Ishikawa (cell line): ENCODE data around the gene PERCC1.

Source experiments
- CEBPB ChIP-seq: IDR thresholded peaks from 2 replicates; pipeline ENCODE4 v1.6.1; 2012
- CREB1 ChIP-seq: IDR thresholded peaks from 2 replicates; pipeline ENCODE4 v1.6.1; 2012; ENCODE audit warnings: low read depth
- EGR1 ChIP-seq: IDR thresholded peaks from 2 replicates; pipeline ENCODE4 v1.6.1; 2012
- EP300 ChIP-seq: IDR thresholded peaks from 2 replicates; pipeline ENCODE4 v1.6.1; 2012; ENCODE audit warnings: borderline replicate concordance
- FOXM1 ChIP-seq: IDR thresholded peaks from 2 replicates; pipeline ENCODE4 v1.6.1; 2012; ENCODE audit warnings: low read depth, borderline replicate concordance
- MAX ChIP-seq: IDR thresholded peaks from 2 replicates; pipeline ENCODE4 v1.6.1; 2012
- NFIC ChIP-seq: IDR thresholded peaks from 2 replicates; pipeline ENCODE4 v1.6.1; 2012
- RAD21 ChIP-seq: IDR thresholded peaks from 2 replicates; pipeline ENCODE4 v1.6.1; 2012; ENCODE audit warnings: low read depth
- REST ChIP-seq: IDR thresholded peaks from 2 replicates; pipeline ENCODE4 v1.6.1; 2012; ENCODE audit warnings: low read depth, mild to moderate bottlenecking
- TAF1 ChIP-seq: IDR thresholded peaks from 2 replicates; pipeline ENCODE4 v1.6.1; 2012; ENCODE audit warnings: low read depth, mild to moderate bottlenecking
- TCF12 ChIP-seq: IDR thresholded peaks from 2 replicates; pipeline ENCODE4 v1.6.1; 2012; ENCODE audit warnings: low read depth
- TEAD4 ChIP-seq: IDR thresholded peaks from 2 replicates; pipeline ENCODE4 v1.6.1; 2012
- USF1 ChIP-seq: IDR thresholded peaks from 2 replicates; pipeline ENCODE4 v1.6.1; 2012
- YY1 ChIP-seq: IDR thresholded peaks from 2 replicates; pipeline ENCODE4 v1.6.1; 2012; ENCODE audit warnings: low read depth
- ZBTB7A ChIP-seq: IDR thresholded peaks from 2 replicates; pipeline ENCODE4 v1.6.1; 2012; ENCODE audit warnings: low read depth

The PERCC1 gene

GRCh38 chr16:1443980-1444729 lies 13.3 kb downstream of the PERCC1 start, which contains the start of gene CCDC154:
Gene CCDC154, minus strand, starts transcription at chr16:1444556. Its CDS starts 234 bp downstream, at chr16:1444322.
- no peak for TF ChIP-seq CEBPB
- TF ChIP-seq EP300 = no peak
- TF ChIP-seq USF1 = no peak
- no peak for TF ChIP-seq TEAD4
- no peak for TF ChIP-seq TCF12
- no peak for TF ChIP-seq REST
- TF ChIP-seq YY1 = no peak
- no peak for TF ChIP-seq EGR1
- no peak for TF ChIP-seq MAX
- no peak for TF ChIP-seq NFIC
- TF ChIP-seq CREB1 = no peak
- no peak for TF ChIP-seq ZBTB7A

- TF ChIP-seq NFIC (no peak), TCF12 (no peak), CREB1 (no peak)
Measured at GRCh38 chr16:1444730-1445517, 14.0 kb downstream of the PERCC1 start.

GRCh38 chr16:1445518-1446203 lies 14.8 kb downstream of the PERCC1 start:
- TF ChIP-seq EGR1 = no peak
- no peak for TF ChIP-seq FOXM1
- no peak for TF ChIP-seq MAX
- no peak for TF ChIP-seq ZBTB7A
- no peak for TF ChIP-seq YY1
- TF ChIP-seq TEAD4 = no peak
- TF ChIP-seq EP300 = no peak
- TF ChIP-seq NFIC = no peak
- TF ChIP-seq CEBPB = no peak
- no peak for TF ChIP-seq REST
- no peak for TF ChIP-seq RAD21
- no peak for TF ChIP-seq TCF12
- TF ChIP-seq CREB1 = no peak
- TF ChIP-seq USF1 = no peak
- TF ChIP-seq TAF1 = no peak

- no peak for TF ChIP-seq MAX
Measured at GRCh38 chr16:1446296-1447080, 15.6 kb downstream of the PERCC1 start.

- TF ChIP-seq NFIC (no peak), EP300 (no peak), EGR1 (no peak), REST (no peak), FOXM1 (no peak), CEBPB (no peak), USF1 (no peak), TCF12 (no peak), MAX (no peak), TAF1 (no peak), RAD21 (no peak), TEAD4 (no peak), YY1 (no peak), CREB1 (no peak), ZBTB7A (no peak)
Measured at GRCh38 chr16:1447965-1448364, 17.1 kb downstream of the PERCC1 start.
